Heart left ventricle (tissue), 13 donors: ENCODE data around the gene TTYH1.

ENCODE experiments used
- POLR2A ChIP-seq, 2 donors: fragments of 450-650 bp; IDR thresholded peaks; one replicate each; pipeline ENCODE4 v1.6.1; 2017; ENCODE audit warnings: antibody characterized with exemption in 2 of 2, mild to moderate bottlenecking in 2 of 2, moderate library complexity in 2 of 2
- TF ChIP-seq, protein P1 (sequence below), 12 donors: fragments of 200-600 bp; sonication (generic) in 4 of 12; IDR thresholded peaks; one replicate each; pipeline versions ENCODE4 v1.5.0 to v1.8.0; 2018 to 2022; ENCODE audit warnings: antibody characterized with exemption in 12 of 12, mild to moderate bottlenecking in 5 of 12
- donor health status: ischemic (EF 13 %, LVEDD 7.1; RV severe dilation, severe dysfunction).
- donor health status: DM: no; HTN: yes; CAD: no.
- donor health status: DM: no; HTN: no; CAD: no.
- donor health status: ischemic (EF 25% LVEDD 6.9; RV normal size, moderate dysfunction).
- donor health status: ischemic (EF 25% LVEDD 5.7; RV mildly dilated, moderate dysfunction).
- donor health status: ischemic (EF 35%, LVEDD 5.7; RV mildly dilated, moderate dysfunction).
- donor health status: nonischemic (EF 11% LVEDD 7.7; RV severe dilation, severe dysfunction).
- donor health status: DM: yes; HTN: yes; CAD: no.
- donor health status: PGD.
- donor health status: ischemic (EF 29% LVEDD 5.4; RV normal size, mild dysfunction).
- donor health status: nonischemic (EF 23%, LVEDD 6.1; RV moderate dilation, normal function).

DNA sequence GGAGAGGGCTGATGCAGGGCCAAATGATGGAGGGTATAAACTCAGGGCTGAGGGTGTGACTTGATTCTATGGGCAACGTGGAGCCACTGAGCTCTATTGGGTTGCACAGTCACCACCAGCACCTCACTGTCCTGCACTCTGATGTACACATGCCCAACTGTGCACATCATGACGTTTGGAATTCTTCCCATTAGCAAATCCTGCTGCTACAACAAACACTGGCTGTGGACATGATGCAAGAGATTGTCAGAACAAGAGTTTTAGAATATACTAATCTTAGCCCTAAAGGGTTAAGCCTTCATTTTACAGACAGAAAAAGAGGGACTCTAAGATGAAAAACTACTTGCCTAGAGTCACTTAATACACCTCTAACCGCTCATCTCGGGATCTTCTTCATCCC lies 2.4 kb upstream of the TTYH1 start:
- TF ChIP-seq, protein P1, sequence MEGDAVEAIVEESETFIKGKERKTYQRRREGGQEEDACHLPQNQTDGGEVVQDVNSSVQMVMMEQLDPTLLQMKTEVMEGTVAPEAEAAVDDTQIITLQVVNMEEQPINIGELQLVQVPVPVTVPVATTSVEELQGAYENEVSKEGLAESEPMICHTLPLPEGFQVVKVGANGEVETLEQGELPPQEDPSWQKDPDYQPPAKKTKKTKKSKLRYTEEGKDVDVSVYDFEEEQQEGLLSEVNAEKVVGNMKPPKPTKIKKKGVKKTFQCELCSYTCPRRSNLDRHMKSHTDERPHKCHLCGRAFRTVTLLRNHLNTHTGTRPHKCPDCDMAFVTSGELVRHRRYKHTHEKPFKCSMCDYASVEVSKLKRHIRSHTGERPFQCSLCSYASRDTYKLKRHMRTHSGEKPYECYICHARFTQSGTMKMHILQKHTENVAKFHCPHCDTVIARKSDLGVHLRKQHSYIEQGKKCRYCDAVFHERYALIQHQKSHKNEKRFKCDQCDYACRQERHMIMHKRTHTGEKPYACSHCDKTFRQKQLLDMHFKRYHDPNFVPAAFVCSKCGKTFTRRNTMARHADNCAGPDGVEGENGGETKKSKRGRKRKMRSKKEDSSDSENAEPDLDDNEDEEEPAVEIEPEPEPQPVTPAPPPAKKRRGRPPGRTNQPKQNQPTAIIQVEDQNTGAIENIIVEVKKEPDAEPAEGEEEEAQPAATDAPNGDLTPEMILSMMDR (IDR thresholded peaks at IDR 0.05) = no peak
- TF ChIP-seq POLR2A (IDR thresholded peaks at IDR 0.05) = no peak
